ENCODE results near the gene NTMT2. TPM values are rescaled to one million over a fixed set of nuclear protein-coding genes. Genes with fewer than 3 reads are reported as not detected.

NTMT2 gene
- total RNA-seq, 1 experiment from 2014 or later = not detected

DNA sequence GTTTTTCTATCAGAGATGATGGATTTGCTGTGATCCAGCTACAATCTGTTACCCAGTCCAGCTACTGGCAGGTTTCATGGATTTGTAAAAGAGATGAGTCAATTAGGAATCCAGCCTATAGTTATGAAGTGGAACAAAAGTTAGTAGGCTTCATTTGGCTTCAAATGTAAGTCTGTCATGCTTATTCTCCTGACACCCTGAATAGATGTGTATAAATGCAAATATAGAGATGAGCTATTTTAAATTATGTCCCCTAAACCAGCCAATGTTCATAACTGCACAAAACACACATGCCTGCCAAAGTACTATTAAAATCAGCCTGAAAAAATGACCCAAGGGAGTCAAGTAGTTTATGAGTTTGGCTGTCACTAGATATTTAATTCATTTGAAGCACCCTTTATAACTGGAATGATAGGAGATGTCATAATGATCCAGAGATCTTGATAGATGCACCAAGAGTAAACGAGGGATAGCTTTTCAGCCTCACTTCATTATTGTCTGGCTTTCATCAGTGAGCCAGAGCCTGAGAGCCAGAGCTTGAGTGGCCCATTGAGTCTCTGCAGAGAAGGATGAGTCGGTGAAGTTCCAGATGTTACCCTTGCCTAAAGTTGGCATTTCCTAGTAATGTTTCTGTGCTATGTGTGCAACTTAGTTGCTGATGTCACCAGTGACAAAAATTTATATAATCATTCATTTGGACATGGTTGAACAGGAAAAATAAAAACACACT lies 11.8 kb upstream of the NTMT2 start:
- Histone ChIP-seq H3K27me3 (ENCODE audit: control insufficient read depth, insufficient read depth, low read length) (no peaks in the 10 kb centered on the region), H3K9me3 (ENCODE audit: control insufficient read depth, insufficient read depth, low read depth, low read length) (no peaks in the 10 kb centered on the region), H3K4me3 (ENCODE audit: low read depth in 2 of 2, low read length in 2 of 2) (no peak overlapping the region), H3K27ac (ENCODE audit: low read length) (no peak overlapping the region), H3K4me1 (ENCODE audit: control insufficient read depth, insufficient read depth, low read length) (no peaks in the 10 kb centered on the region), H3K36me3 (ENCODE audit: control insufficient read depth, insufficient read depth, low read length) (no peaks in the 10 kb centered on the region)
- no peak for DNase-seq (ENCODE audit: low read depth, low spot score)
- intact Hi-C loops (cut with micrococcal nuclease; ENCODE audit: unreplicated experiment) = no loop called here
- CTCF ChIA-PET = no interaction called here
- TF ChIP-seq REST (IDR thresholded peaks at IDR 0.05; ENCODE audit: insufficient read depth in 1 of 2, low read depth in 2 of 2, low read length in 1 of 2) (no peak), SIN3A (IDR thresholded peaks at IDR 0.05; ENCODE audit: borderline replicate concordance, insufficient read depth, low read depth, low read length) (no peak), POLR2AphosphoS5 (IDR thresholded peaks at IDR 0.05; ENCODE audit: low read depth, low read length) (no peak), TCF7L2 (IDR thresholded peaks at IDR 0.05; ENCODE audit: low read depth, low read length) (no peak)
- TF ChIP-seq, protein P1, sequence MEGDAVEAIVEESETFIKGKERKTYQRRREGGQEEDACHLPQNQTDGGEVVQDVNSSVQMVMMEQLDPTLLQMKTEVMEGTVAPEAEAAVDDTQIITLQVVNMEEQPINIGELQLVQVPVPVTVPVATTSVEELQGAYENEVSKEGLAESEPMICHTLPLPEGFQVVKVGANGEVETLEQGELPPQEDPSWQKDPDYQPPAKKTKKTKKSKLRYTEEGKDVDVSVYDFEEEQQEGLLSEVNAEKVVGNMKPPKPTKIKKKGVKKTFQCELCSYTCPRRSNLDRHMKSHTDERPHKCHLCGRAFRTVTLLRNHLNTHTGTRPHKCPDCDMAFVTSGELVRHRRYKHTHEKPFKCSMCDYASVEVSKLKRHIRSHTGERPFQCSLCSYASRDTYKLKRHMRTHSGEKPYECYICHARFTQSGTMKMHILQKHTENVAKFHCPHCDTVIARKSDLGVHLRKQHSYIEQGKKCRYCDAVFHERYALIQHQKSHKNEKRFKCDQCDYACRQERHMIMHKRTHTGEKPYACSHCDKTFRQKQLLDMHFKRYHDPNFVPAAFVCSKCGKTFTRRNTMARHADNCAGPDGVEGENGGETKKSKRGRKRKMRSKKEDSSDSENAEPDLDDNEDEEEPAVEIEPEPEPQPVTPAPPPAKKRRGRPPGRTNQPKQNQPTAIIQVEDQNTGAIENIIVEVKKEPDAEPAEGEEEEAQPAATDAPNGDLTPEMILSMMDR (IDR thresholded peaks at IDR 0.05) = no peak
- ATAC-seq = no peak
- in situ Hi-C loops (cut with HindIII; ENCODE audit: low pct_unique_long_range_greater_than_20kb, low sequenced_read_pairs) = no loop called here
- POLR2A ChIA-PET = no interaction called here
- no TSS peak for BruUV-seq (replicated peaks)

DNA sequence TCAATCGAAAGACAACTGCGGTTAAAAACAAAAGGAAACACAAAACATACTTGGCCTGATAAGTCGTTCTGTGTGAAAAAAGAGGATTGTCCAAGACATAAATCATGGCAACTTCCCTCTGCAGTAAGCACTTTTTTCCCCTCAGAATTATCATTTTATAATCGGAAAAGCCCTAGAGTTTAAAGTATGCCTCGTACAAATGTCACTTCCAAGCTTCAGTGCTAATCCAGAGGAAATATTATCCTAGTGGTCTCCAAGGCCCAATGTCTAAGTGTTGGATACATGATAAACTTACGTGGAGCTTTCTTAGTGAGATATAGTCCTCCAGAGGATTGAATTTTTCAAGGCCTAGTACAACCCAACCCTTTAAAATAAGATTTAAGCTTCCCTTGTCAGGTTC lies 11.2 kb upstream of the NTMT2 start:
- DNase-seq (ENCODE audit: low read depth, low spot score) (no peak), ATAC-seq (no peak)
- no peak overlapping the region for H3K4me3 ChIP-seq (ENCODE audit: low read depth in 2 of 2, low read length in 2 of 2)
- TF ChIP-seq REST (IDR thresholded peaks at IDR 0.05; ENCODE audit: insufficient read depth in 1 of 2, low read depth in 2 of 2, low read length in 1 of 2) (no peak), SIN3A (IDR thresholded peaks at IDR 0.05; ENCODE audit: borderline replicate concordance, insufficient read depth, low read depth, low read length) (no peak), POLR2AphosphoS5 (IDR thresholded peaks at IDR 0.05; ENCODE audit: low read depth, low read length) (no peak), TCF7L2 (IDR thresholded peaks at IDR 0.05; ENCODE audit: low read depth, low read length) (no peak)
- TF ChIP-seq, protein P1 (IDR thresholded peaks at IDR 0.05) = no peak
- intact Hi-C loops (cut with micrococcal nuclease; ENCODE audit: unreplicated experiment) (no loop called here), in situ Hi-C loops (cut with HindIII; ENCODE audit: low pct_unique_long_range_greater_than_20kb, low sequenced_read_pairs) (no loop called here)
- BruUV-seq (replicated peaks) = no TSS peak
- POLR2A ChIA-PET = no interaction called here
- no peaks in the 10 kb centered on the region for H3K9me3 ChIP-seq (ENCODE audit: control insufficient read depth, insufficient read depth, low read depth, low read length)
- H3K27ac ChIP-seq (ENCODE audit: low read length) = no peak overlapping the region
- CTCF ChIA-PET = no interaction called here
- H3K36me3 ChIP-seq (ENCODE audit: control insufficient read depth, insufficient read depth, low read length) = no peaks in the 10 kb centered on the region
- H3K27me3 ChIP-seq (ENCODE audit: control insufficient read depth, insufficient read depth, low read length) = no peaks in the 10 kb centered on the region
- H3K4me1 ChIP-seq (ENCODE audit: control insufficient read depth, insufficient read depth, low read length) = no peaks in the 10 kb centered on the region

Measured in Panc1 (cell line).